GM19023 (cell line): ENCODE measurements around the gene ARHGAP30.

Experiments used
- ATAC-seq: cut with Tn5 transposase; IDR thresholded peaks from one replicate; pipeline ENCODE4 v1.9.1; 2021; ENCODE audit warnings: mild to moderate bottlenecking, moderate library complexity; ENCODE audit not compliant: unreplicated experiment

ARHGAP30 gene

GRCh38 chr1:161091796-161092507 lies 22.3 kb upstream of the ARHGAP30 start:
- ATAC-seq, result no peak

GRCh38 chr1:161091093-161091492 lies 21.4 kb upstream of the ARHGAP30 start:
- ATAC-seq, result no peak

- ATAC-seq, result no peak
These were observed 20.9 kb upstream of the ARHGAP30 start for GRCh38 chr1:161090617-161091016.

GRCh38 chr1:161089938-161090337 lies 20.2 kb upstream of the ARHGAP30 start:
- no peak for ATAC-seq

- no peak for ATAC-seq
These were observed 19.7 kb upstream of the ARHGAP30 start, which contains the start of gene NECTIN4 for GRCh38 chr1:161089251-161089924. TSS of gene NECTIN4 (minus strand) at chr1:161089558. CDS start at chr1:161089296, 262 bp downstream.

- ATAC-seq, result no peak
These were observed 19.0 kb upstream of the ARHGAP30 start for GRCh38 chr1:161088587-161089110.

- ATAC-seq, result no peak
These were observed 16.8 kb upstream of the ARHGAP30 start for GRCh38 chr1:161086457-161086856.

- no peak for ATAC-seq
These were observed 15.5 kb upstream of the ARHGAP30 start for GRCh38 chr1:161085165-161085564.

GRCh38 chr1:161084597-161084988 lies 14.9 kb upstream of the ARHGAP30 start:
- ATAC-seq, result no peak

- ATAC-seq, result no peak
These were observed 14.3 kb upstream of the ARHGAP30 start for GRCh38 chr1:161083748-161084596.

- no peak for ATAC-seq
These were observed 13.5 kb upstream of the ARHGAP30 start for GRCh38 chr1:161082996-161083747.

- no peak for ATAC-seq
These were observed 12.8 kb upstream of the ARHGAP30 start for GRCh38 chr1:161082483-161082882.

- no peak for ATAC-seq
These were observed 11.8 kb upstream of the ARHGAP30 start for GRCh38 chr1:161081519-161081918.

GRCh38 chr1:161080441-161081405 lies 11.0 kb upstream of the ARHGAP30 start:
- no peak for ATAC-seq

- no peak for ATAC-seq
These were observed 9.9 kb upstream of the ARHGAP30 start for GRCh38 chr1:161079436-161080110.

GRCh38 chr1:161077426-161077825 lies 7.7 kb upstream of the ARHGAP30 start:
- ATAC-seq, result no peak

- no peak for ATAC-seq
These were observed 6.7 kb upstream of the ARHGAP30 start for GRCh38 chr1:161076410-161076809.

GRCh38 chr1:161074676-161075368 lies 5.1 kb upstream of the ARHGAP30 start:
- ATAC-seq, result no peak
